GM12873 (cell line): Measurements from ENCODE around the gene BLCAP.

Experiments used
- CTCF ChIP-seq: IDR thresholded peaks from 2 replicates; pipeline ENCODE4 v1.5.1; 2012; ENCODE audit warnings: low read depth, mild to moderate bottlenecking, moderate library complexity, low read length, control low read depth; ENCODE audit not compliant: insufficient read depth; ENCODE audit errors: missing control alignments

The BLCAP gene

GRCh38 chr20:37513779-37514359, 13.8 kb downstream of the BLCAP start:
- TF ChIP-seq CTCF, result no peak

GRCh38 chr20:37511610-37512275, 15.9 kb downstream of the BLCAP start:
- no peak for TF ChIP-seq CTCF

GRCh38 chr20:37510226-37510625, 17.4 kb downstream of the BLCAP start:
- no peak for TF ChIP-seq CTCF

GRCh38 chr20:37506152-37506725, 21.4 kb downstream of the BLCAP start:
- TF ChIP-seq CTCF, result no peak

- no peak for TF ChIP-seq CTCF
Observed at GRCh38 chr20:37505263-37506151, 22.2 kb downstream of the BLCAP start.

- no peak for TF ChIP-seq CTCF
Observed at GRCh38 chr20:37504404-37505096, 23.1 kb downstream of the BLCAP start.
